NCI-H2081 treated with DMSO at 0.1 percent for 48 hours (cell line): ENCODE data around the gene MLXIPL.
"Not testable (repeated sequence)": the region's sequence is repeated elsewhere in the genome, so short reads cannot be mapped to it uniquely, and the experiment has no call there.

ENCODE experiments used
- DNase-seq: peaks from one replicate; lab custom pipeline; 2025; lab: John Stamatoyannopoulos, UW

MLXIPL gene

DNA sequence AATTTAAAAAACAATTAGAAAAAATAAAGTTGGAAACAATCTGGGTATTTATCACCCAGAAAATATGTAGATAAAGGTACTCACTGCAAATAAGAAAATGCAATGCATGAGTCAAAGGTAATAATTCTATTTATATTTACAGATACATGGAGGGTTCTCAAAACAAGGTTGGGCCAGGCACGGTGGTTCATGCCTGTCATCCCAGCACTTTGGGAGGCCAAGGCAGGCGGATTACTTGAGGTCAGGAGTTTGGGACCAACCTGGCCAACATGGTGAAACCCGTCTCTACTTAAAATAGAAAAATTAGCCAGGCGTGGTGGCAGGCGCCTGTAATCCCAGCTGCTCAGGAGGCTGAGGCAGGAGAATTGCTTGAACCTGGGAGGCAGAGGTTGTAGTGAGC lies 74.2 kb downstream of the MLXIPL start:
- not testable (repeated sequence) for DNase-seq

GRCh38 chr7:73549176-73549575 lies 75.1 kb downstream of the MLXIPL start:
- no peak for DNase-seq

DNA sequence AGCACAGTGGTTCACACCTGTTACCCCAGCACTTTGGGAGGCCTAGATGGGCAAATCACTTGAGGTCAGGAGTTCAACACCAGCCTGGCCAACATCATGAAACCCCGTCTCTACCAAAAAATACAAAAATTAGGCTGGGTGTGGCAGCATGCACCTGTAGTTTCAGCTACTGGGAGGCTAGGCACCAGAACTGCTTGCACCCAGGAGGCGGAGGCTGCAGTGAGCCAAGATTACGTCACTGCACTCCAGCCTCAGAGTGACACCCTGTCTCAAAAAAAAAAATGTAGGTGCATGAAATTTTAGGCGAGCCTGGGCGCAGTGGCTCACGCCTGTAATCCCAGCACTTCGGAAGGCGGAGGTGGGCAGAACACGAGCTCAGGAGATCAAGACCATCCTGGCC lies 76.5 kb downstream of the MLXIPL start:
- DNase-seq: no peak

DNA sequence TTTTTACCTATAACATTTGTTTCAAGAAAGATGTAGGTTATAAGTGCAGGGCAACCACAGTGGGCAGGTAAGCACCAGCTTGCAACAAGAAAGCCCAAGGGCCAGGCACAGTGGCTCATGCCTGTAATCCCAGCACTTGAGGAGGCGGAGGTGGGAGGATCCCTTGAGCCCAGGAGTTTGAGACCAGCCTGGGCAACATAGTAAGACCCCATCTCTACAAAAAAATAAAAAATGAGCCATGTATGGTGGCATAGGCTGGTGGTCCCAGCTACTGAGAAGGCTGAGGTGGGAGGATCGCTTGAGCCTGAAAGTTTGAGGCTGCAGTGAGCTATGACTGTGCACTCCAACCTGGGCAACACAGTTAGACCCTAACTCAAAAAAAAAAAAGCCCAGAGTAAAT lies 79.6 kb downstream of the MLXIPL start:
- DNase-seq: no peak
